Middle frontal gyrus (tissue), 1 donor: Measurements from ENCODE around the gene WDR91.

Experiments
- DNase-seq: peaks from one replicate; pipeline ENCODE4 v3.0.0-alpha.2; 2015; ENCODE audit warnings: low spot score; ENCODE audit errors: extremely low spot score

WDR91 gene

GRCh38 chr7:135161669-135162068 is 49.7 kb downstream of the WDR91 start:
- DNase-seq = no peak

GRCh38 chr7:135160858-135161653 is 50.3 kb downstream of the WDR91 start:
- no peak for DNase-seq

GRCh38 chr7:135160098-135160857 is 51.0 kb downstream of the WDR91 start:
- no peak for DNase-seq

- DNase-seq = no peak
These were observed 51.8 kb downstream of the WDR91 start for GRCh38 chr7:135159359-135160085.

GRCh38 chr7:135158874-135159273 is 52.5 kb downstream of the WDR91 start:
- no peak for DNase-seq

GRCh38 chr7:135158141-135158655 is 53.1 kb downstream of the WDR91 start:
- DNase-seq = no peak

- no peak for DNase-seq
These were observed 55.0 kb downstream of the WDR91 start for GRCh38 chr7:135156290-135156689.

GRCh38 chr7:135154734-135155133 is 56.6 kb downstream of the WDR91 start:
- DNase-seq = no peak

- DNase-seq = no peak
These were observed 58.9 kb downstream of the WDR91 start for GRCh38 chr7:135152442-135152841.

- no peak for DNase-seq
These were observed 59.8 kb downstream of the WDR91 start for GRCh38 chr7:135151533-135151932.

- DNase-seq = no peak
These were observed 60.2 kb downstream of the WDR91 start for GRCh38 chr7:135151132-135151531.

- DNase-seq = no peak
These were observed 61.1 kb downstream of the WDR91 start for GRCh38 chr7:135150072-135150782.

GRCh38 chr7:135147899-135148721 is 63.2 kb downstream of the WDR91 start, which contains the start of gene TMEM140:
TSS of gene TMEM140 (plus strand) at chr7:135148072. CDS start at chr7:135164442, 16,370 bp downstream.
- DNase-seq = no peak

GRCh38 chr7:135147341-135147898 is 63.9 kb downstream of the WDR91 start:
- no peak for DNase-seq

GRCh38 chr7:135143885-135144668 is 67.2 kb downstream of the WDR91 start:
- no peak for DNase-seq
